ENCODE measurements around the gene SAMD11.

DNA sequence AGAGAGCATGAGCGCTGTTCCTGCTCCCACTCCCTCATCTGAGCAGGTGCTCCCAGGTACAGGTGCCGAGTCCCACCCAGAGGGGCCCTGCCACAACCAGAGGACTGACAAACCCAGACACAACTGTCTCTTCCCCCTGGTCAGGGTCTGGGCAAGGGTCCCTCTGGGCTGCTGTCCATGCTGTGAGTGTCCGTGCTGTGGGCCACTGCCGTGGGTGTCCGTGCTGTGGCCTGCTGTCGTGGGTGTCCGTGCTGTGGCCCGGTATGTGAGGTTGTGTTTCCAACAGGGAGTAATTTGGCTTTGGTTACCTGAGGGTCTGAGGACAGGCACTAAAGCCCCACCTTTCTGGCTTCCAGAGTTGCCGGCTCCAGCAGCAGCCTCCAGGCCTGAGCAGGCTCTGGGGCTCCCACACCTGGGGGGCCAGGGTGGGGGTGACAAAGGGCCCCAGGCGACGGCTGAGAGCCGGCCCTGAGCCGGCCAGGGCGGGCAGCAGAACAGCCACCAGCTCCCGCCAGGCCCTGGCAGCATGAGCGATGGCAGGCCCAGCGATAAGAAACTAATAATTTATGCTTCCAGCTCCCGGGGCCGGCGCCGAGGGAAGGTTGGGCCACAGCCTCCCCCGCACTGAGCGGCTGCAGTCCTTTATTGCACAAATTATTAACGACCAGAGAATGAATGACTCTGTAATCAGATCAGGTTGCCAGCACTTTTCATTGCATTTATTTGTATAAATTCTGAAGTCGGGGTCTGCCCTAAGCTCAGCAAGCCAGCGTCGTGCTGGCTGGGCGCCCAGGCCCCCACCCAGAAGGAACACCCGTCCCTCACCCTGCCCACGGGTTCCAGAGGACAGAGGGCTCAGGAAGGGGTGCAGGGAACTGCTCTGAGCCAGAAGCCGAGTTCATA is 7.3 kb upstream of the SAMD11 start:
- TF ChIP-seq, protein P1, sequence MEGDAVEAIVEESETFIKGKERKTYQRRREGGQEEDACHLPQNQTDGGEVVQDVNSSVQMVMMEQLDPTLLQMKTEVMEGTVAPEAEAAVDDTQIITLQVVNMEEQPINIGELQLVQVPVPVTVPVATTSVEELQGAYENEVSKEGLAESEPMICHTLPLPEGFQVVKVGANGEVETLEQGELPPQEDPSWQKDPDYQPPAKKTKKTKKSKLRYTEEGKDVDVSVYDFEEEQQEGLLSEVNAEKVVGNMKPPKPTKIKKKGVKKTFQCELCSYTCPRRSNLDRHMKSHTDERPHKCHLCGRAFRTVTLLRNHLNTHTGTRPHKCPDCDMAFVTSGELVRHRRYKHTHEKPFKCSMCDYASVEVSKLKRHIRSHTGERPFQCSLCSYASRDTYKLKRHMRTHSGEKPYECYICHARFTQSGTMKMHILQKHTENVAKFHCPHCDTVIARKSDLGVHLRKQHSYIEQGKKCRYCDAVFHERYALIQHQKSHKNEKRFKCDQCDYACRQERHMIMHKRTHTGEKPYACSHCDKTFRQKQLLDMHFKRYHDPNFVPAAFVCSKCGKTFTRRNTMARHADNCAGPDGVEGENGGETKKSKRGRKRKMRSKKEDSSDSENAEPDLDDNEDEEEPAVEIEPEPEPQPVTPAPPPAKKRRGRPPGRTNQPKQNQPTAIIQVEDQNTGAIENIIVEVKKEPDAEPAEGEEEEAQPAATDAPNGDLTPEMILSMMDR (IDR thresholded peaks at IDR 0.05): no peak
- TF ChIP-seq RNF2 (IDR thresholded peaks at IDR 0.05; ENCODE audit: borderline replicate concordance, low read depth) (no peak), POLR2A (IDR thresholded peaks at IDR 0.05; ENCODE audit: low read length) (no peak), RAD21 (conservative IDR thresholded peaks at IDR 0.05 in 1 of 2, IDR thresholded peaks at IDR 0.05 in 1 of 2) (no peak), MAFK (IDR thresholded peaks at IDR 0.05; ENCODE audit: partially characterized antibody) (no peak)
